Thyroid gland (tissue), 4 donors: ENCODE data around the gene ANKS1A.
"Not testable (repeated sequence)": the region's sequence is repeated elsewhere in the genome, so short reads cannot be mapped to it uniquely, and the experiment has no call there.

Experiments
- CTCF ChIP-seq, 6 experiments: fragments of 200-600 bp in 3 of 6; fragments of 450-650 bp in 3 of 6; sonication (generic) in 3 of 6; IDR thresholded peaks; one replicate each; pipeline ENCODE4 v1.5.1; 2016 to 2019; ENCODE audit warnings: antibody characterized with exemption in 6 of 6, mild to moderate bottlenecking in 2 of 6, inconsistent platforms in 1 of 6, moderate library complexity in 1 of 6
- POLR2A ChIP-seq, 2 donors: fragments of 450-650 bp; IDR thresholded peaks; one replicate each; pipeline ENCODE4 v1.6.1; 2017; ENCODE audit warnings: antibody characterized with exemption in 2 of 2, mild to moderate bottlenecking in 2 of 2, moderate library complexity in 1 of 2

- TF ChIP-seq CTCF, POLR2A (IDR thresholded peaks at IDR 0.05): not testable (repeated sequence)
Measured at GRCh38 chr6:34884073-34884472, 5.0 kb upstream of the ANKS1A start.
